GM19452 (cell line): Measurements from ENCODE around the gene NEGR1.

ENCODE experiments used
- ATAC-seq: cut with Tn5 transposase; IDR thresholded peaks from one replicate; pipeline ENCODE4 v1.9.1; 2021; ENCODE audit not compliant: unreplicated experiment

Gene NEGR1

GRCh38 chr1:72235062-72235461 is 47.3 kb downstream of the NEGR1 start:
- ATAC-seq, result no peak

GRCh38 chr1:72230746-72231145 is 51.6 kb downstream of the NEGR1 start:
- no peak for ATAC-seq

- no peak for ATAC-seq
These were observed 52.4 kb downstream of the NEGR1 start for GRCh38 chr1:72229893-72230292.

- ATAC-seq, result no peak
These were observed 54.7 kb downstream of the NEGR1 start for GRCh38 chr1:72227667-72228066.

- no peak for ATAC-seq
These were observed 57.8 kb downstream of the NEGR1 start for GRCh38 chr1:72224506-72224905.

GRCh38 chr1:72221811-72222210 is 60.5 kb downstream of the NEGR1 start:
- ATAC-seq, result no peak

GRCh38 chr1:72218141-72218739 is 64.1 kb downstream of the NEGR1 start:
- ATAC-seq, result no peak

GRCh38 chr1:72207059-72207458 is 75.3 kb downstream of the NEGR1 start:
- ATAC-seq, result no peak

- no peak for ATAC-seq
These were observed 79.6 kb downstream of the NEGR1 start for GRCh38 chr1:72202761-72203160.

- ATAC-seq, result no peak
These were observed 84.6 kb downstream of the NEGR1 start for GRCh38 chr1:72197786-72198185.

- no peak for ATAC-seq
These were observed 95.5 kb downstream of the NEGR1 start for GRCh38 chr1:72186733-72187307.

GRCh38 chr1:72184099-72184701 is 98.1 kb downstream of the NEGR1 start:
- ATAC-seq, result no peak

- ATAC-seq, result no peak
These were observed 99.5 kb downstream of the NEGR1 start for GRCh38 chr1:72182859-72183258.

GRCh38 chr1:72178266-72178665 is 104.1 kb downstream of the NEGR1 start:
- ATAC-seq, result no peak

GRCh38 chr1:72177711-72178110 is 104.6 kb downstream of the NEGR1 start:
- no peak for ATAC-seq

GRCh38 chr1:72170246-72170645 is 112.1 kb downstream of the NEGR1 start:
- no peak for ATAC-seq

GRCh38 chr1:72166426-72166825 is 115.9 kb downstream of the NEGR1 start:
- ATAC-seq, result no peak

- ATAC-seq, result no peak
These were observed 131.8 kb downstream of the NEGR1 start for GRCh38 chr1:72150508-72150907.

GRCh38 chr1:72141875-72142274 is 140.5 kb downstream of the NEGR1 start:
- no peak for ATAC-seq

- ATAC-seq, result no peak
These were observed 142.1 kb downstream of the NEGR1 start for GRCh38 chr1:72140222-72140621.

- ATAC-seq, result no peak
These were observed 144.7 kb downstream of the NEGR1 start for GRCh38 chr1:72137656-72138055.

- no peak for ATAC-seq
These were observed 152.5 kb downstream of the NEGR1 start for GRCh38 chr1:72129869-72130268.
